HL-60 (cell line): Measurements from ENCODE around the gene GPR179.

Experiments used
- CTCF ChIP-seq: IDR thresholded peaks from one replicate; pipeline ENCODE4 v1.5.1; 2011; ENCODE audit warnings: low read length, control low read depth, inconsistent platforms; ENCODE audit not compliant: insufficient read depth
- POLR2AphosphoS5 ChIP-seq: IDR thresholded peaks from 2 replicates; pipeline ENCODE4 v1.6.1; 2012; ENCODE audit warnings: low read depth
- REST ChIP-seq: IDR thresholded peaks from 2 replicates; pipeline ENCODE4 v1.6.1; 2012; ENCODE audit warnings: low read depth; ENCODE audit not compliant: insufficient replicate concordance

- no peak for TF ChIP-seq CTCF
- no peak for TF ChIP-seq REST
- TF ChIP-seq POLR2AphosphoS5: no peak
Observed at GRCh38 chr17:38350035-38350434, 6.3 kb upstream of the GPR179 start.
